ENCODE results near the gene IL4I1. TPM values are rescaled to one million over a fixed set of nuclear protein-coding genes. Genes with fewer than 3 reads are reported as not detected.
A peak's percentile ranks its signal among the peaks of the same experiment; 100 is the strongest.

Gene IL4I1
- polyA plus RNA-seq, 1 of the 3 experiments (the other 2 are of a cell fraction): 0.35 TPM

GRCh38 chr19:49929611-49930482 lies 33.2 kb upstream of the IL4I1 start (continued):
- TF ChIP-seq ZBTB33 (IDR thresholded peaks at IDR 0.05; ENCODE audit: borderline replicate concordance, low read depth): no peak
- no peak for TF ChIP-seq RAD21 (IDR thresholded peaks at IDR 0.05; ENCODE audit: low read length)
- no peak for TF ChIP-seq RFX5 (IDR thresholded peaks at IDR 0.05; ENCODE audit: low read length)
- no peak for TF ChIP-seq USF2 (IDR thresholded peaks at IDR 0.05; ENCODE audit: borderline replicate concordance, low read depth, low read length)
- TF ChIP-seq NRF1 (IDR thresholded peaks at IDR 0.05; ENCODE audit: low read depth, low read length): peak; percentile 58; the same call in 1 of the 2 replicates
- no peak for TF ChIP-seq RXRA (IDR thresholded peaks at IDR 0.05; ENCODE audit: borderline replicate concordance, low read depth)
- no peak; a peak in 1 of 4 replicates for TF ChIP-seq EP300 (IDR thresholded peaks at IDR 0.05; ENCODE audit: borderline replicate concordance in 1 of 2, low read depth in 1 of 2, low read length in 1 of 2)
- 0 out of 2 replicates have a peak, but pooled peaks have one; percentile 12 for TF ChIP-seq REST (IDR thresholded peaks at IDR 0.05; ENCODE audit: low read depth, low read length)

GRCh38 chr19:49929121-49929610 lies 32.5 kb upstream of the IL4I1 start, which contains the start of the genes ATF5 and NUP62:
TSS of gene ATF5 (plus strand) at chr19:49929205. CDS start at chr19:49930851, 1,646 bp downstream.
TSS of gene NUP62 (minus strand) at chr19:49929504. CDS start at chr19:49909807, 19,697 bp downstream.
- Histone ChIP-seq H3K9me2 (no peaks in the 10 kb centered on the region), H3K4me2 (peak within 1 kb of the TSS; percentile 94), H2AFZ (ENCODE audit: low read depth) (peak within 1 kb of the TSS; percentile 99), H3K27ac (ENCODE audit: low read depth in 2 of 2, low read length in 1 of 2) (peak within 1 kb of the TSS; percentile 94 to 95), H3K79me2 (ENCODE audit: insufficient read depth) (peaks cover 52% of the 10 kb centered on the region), H4K20me1 (ENCODE audit: insufficient read depth) (0 out of 2 replicates have a peak, but pooled peaks cover 11% of the 10 kb centered on the region), H3K9me3 (no peaks in the 10 kb centered on the region), H3K4me3 (ENCODE audit: low read depth in 2 of 2, low read length in 1 of 2) (peak within 1 kb of the TSS; percentile 76 to 100), H3F3A (replicated peaks; ENCODE audit: insufficient read depth) (peaks cover 18% of the 10 kb centered on the region), H3K27me3 (ENCODE audit: insufficient read depth) (no peaks in the 10 kb centered on the region), H3K36me3 (replicated peaks in 1 of 2; ENCODE audit: control insufficient read depth in 1 of 2, insufficient read depth in 2 of 2, low read length in 1 of 2) (peaks cover 3 to 37% of the 10 kb centered on the region in 2 experiments), H3K9ac (peak within 1 kb of the TSS; percentile 98), H3K4me1 (ENCODE audit: control insufficient read depth in 1 of 2, insufficient read depth in 2 of 2, low read depth in 1 of 2, low read length in 1 of 2) (peaks cover 7 to 10% of the 10 kb centered on the region in 2 experiments; a peak in 2 of 4 replicates)
- 1% methylated on average over 32 of the region's 48 CpGs for WGBS (ENCODE audit: low lambda C conversion rate)
- ChIA-PET CTCF (interaction anchor here (1.0 to 3.5 kb wide), 5 partner anchors 9 to 52 kb away, joined by 3 to 23 read pairs (median 3); partner anchors contain the start of genes AKT1S1 and TBC1D17), POLR2A (interaction anchor here (0.7 to 2.1 kb wide), 7 partner anchors 10 to 254 kb away, joined by 3 to 8 read pairs (median 3); partner anchors contain the start of gene AKT1S1)
- DNase-seq: peak; percentile 98
- TF ChIP-seq EZH2phosphoT487 (IDR thresholded peaks at IDR 0.05; ENCODE audit: borderline replicate concordance, low read depth) (no peak), GABPA (IDR thresholded peaks at IDR 0.05; ENCODE audit: low read depth) (no peak), EP300 (IDR thresholded peaks at IDR 0.05; ENCODE audit: borderline replicate concordance in 1 of 2, low read depth in 1 of 2, low read length in 1 of 2) (no peak), TEAD4 (IDR thresholded peaks at IDR 0.05; ENCODE audit: borderline replicate concordance, insufficient read depth) (no peak), TAF1 (IDR thresholded peaks at IDR 0.05; ENCODE audit: borderline replicate concordance, low read depth, low read length) (peak; percentile 53), FOXJ3 (CRISPR knock-in tag; IDR thresholded peaks at IDR 0.05) (no peak), USF1 (IDR thresholded peaks at IDR 0.05; ENCODE audit: borderline replicate concordance, low read depth) (no peak), JUND (IDR thresholded peaks at IDR 0.05) (no peak), MXI1 (IDR thresholded peaks at IDR 0.05; ENCODE audit: low read depth, low read length) (peak; percentile 57; the same call in 1 of the 2 replicates), PBX3 (IDR thresholded peaks at IDR 0.05) (no peak), SIN3A (IDR thresholded peaks at IDR 0.05; ENCODE audit: borderline replicate concordance, low read depth, low read length) (0 out of 2 replicates have a peak, but pooled peaks have one; percentile 0), NFIC (IDR thresholded peaks at IDR 0.05; ENCODE audit: borderline replicate concordance) (no peak), RXRA (IDR thresholded peaks at IDR 0.05; ENCODE audit: borderline replicate concordance, low read depth) (no peak), POLR2AphosphoS5 (IDR thresholded peaks at IDR 0.05; ENCODE audit: low read depth, low read length) (no peak; the same call in none of the 2 replicates)
